Measurements from ENCODE around the gene TET1.
"Not testable (repeated sequence)": the region's sequence is repeated elsewhere in the genome, so short reads cannot be mapped to it uniquely, and the experiment has no call there.

Gene TET1

DNA sequence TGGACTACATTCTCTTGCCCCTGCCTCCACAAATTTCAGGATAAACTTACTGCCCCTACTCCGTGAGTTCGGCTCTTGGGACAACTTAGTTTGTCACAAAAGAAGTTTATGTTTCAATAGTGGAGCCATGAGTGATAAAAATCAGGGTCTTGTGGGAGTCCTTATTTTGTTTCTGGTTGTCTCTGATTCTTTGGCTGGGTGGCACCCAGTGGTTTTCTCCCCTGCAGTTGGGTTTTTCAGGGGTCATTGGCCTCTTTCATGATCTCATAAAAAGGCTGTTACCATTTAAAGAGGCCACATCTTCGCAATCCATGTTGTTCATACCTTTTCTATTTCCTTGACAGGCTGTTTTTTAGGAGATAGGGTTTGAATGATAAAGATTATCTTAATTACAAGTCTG, 5.5 kb downstream of the TET1 start:
- DNase-seq: no peak

DNA sequence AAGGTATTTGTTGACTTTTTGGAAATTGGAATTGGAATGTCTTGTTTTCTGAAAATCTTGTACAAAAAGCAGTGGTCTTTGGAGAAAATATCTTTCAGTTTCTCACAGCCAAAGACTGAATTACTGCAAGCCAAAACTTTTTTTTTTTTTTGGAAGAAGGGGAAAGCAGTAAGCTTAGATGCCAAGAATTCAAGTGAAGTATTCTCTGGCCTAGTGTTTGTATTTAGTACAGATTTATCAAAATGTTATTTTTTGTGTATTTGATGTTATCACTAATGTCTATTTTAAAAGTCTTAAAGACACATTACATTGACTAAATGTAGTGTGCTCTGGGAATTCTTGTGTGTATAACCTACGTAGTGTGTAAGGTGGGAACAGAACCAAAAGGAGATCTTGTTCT, 6.2 kb downstream of the TET1 start:
- no peak for DNase-seq

DNA sequence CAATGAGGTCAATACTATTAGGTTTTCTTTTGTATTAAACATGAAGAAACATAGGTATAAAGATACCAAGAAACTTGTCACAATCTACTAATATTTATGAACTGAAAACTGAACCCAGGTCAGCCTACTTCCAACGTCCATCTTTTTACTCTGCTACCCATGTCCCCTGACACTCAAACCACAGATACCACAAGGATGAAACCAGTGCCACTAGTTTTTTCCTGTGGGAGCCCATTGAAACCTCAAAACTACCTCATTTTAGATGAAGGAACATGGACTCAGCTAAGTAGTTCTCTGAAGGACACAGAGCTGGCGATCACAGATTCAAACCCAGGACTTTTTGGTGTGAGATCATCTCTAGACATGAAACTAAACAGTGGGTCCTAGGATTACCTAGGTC, 6.8 kb downstream of the TET1 start:
- DNase-seq: no peak

DNA sequence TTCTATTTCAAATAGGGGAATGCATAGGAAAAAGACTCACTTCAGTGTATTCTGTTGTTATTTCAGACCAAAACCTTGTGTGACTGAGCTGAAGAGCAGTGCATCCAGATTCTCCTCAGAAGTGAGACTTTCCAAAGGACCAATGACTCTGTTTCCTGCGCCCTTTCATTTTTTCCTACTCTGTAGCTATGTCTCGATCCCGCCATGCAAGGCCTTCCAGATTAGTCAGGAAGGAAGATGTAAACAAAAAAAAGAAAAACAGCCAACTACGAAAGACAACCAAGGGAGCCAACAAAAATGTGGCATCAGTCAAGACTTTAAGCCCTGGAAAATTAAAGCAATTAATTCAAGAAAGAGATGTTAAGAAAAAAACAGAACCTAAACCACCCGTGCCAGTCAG, 12.0 kb downstream of the TET1 start:
- DNase-seq: no peak

DNA sequence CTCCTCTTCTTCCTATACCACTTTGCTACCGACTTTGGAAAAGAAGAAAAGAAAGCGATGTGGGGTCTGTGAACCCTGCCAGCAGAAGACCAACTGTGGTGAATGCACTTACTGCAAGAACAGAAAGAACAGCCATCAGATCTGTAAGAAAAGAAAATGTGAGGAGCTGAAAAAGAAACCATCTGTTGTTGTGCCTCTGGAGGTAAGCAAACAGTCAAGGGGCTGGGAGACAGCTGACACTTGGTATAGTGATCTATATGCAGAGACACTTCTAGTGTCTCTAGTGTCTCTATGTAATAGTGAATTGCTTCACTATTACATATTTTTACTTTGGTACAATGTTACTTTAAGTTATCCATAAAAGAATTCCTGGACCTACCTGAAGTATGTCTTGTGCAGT, 13.9 kb downstream of the TET1 start:
- no peak for DNase-seq

DNA sequence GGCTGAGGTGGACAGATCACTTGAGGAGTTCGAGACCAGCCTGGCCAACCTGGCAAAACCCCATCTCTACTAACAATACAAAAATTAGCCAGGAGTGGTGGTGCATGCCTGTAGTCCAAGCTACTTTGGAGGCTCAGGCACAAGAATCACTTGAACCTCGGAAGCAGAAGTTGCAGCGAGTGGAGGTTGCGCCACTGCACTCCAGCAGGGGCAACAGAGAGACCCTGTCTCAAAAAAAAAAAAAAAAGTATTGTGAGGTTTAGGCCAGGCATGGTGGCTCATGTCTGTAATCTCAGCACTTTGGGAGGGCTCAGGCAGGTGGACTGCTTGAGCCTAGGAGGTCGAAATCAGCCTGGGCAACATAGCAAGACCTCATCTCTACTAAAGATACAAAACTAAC, 16.0 kb downstream of the TET1 start:
- DNase-seq: no peak

DNA sequence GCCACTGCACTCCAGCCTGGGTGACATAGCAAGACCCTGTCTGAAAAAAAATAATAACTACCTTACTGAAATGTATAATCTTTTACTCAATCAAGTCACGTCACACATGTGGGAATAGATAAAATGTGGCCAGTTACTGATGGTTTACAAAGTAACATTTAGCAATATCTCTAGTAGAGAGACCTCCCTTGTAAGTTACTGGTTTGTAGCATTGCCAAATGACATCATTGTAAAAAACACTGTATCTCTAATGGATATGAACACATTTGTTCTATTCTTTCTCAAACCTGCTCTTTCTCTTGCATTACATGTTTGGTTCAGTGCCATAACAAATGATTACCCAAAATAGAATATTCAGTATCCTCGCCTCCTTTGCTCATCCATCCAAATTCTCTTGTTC, 18.8 kb downstream of the TET1 start:
- no peak for DNase-seq

DNA sequence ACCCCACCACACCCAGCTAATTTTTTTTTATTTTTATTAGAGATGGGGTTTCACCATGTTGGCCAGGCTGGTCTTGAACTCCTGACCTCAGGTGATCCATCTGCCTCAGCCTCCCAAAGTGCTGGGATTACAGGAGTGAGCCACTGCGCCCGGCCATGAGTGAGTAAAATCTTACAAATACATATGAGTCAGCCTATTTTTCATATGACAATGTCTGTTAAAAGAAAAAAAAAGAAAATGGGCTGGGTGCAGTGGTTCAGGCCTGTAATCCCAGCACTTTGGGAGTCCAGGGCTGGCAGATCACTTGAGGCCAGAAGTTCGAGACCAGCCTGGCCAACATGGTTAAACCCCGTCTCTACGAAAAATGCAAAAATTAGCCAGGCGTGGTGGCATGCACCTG, 24.1 kb downstream of the TET1 start:
- not testable (repeated sequence) for DNase-seq

DNA sequence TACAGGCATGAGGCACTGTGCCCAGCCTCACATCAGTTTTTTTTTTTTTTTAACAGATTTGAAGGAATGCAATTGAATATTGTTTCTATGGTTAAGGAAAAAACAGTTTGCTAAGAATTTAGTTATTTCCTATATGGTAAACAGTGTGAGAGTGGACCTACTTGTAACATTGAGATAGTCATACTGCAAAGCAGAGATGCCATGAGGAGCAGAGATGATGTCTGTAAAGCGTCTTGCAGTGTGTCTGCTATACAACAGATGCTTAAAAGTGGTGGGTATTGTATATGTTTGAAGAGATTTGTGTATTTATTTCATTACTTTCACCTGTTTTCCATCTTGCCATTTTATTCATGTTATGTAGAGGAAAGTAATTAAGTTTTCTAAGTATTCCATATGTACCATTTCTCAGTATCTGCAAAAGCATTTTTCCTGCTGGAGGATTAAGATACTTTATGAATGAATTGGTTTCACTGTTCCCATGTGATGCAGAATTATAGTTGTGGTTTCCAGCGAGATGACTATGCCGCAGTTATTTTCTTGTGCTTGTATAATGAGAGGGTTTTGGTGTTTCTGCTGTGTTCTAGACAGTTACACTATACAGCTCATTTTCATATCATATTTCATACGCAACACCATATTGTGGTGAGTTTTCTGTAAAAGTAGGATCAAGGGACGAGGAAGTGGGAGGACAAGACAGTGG, 26.6 kb downstream of the TET1 start:
- DNase-seq: no peak

DNA sequence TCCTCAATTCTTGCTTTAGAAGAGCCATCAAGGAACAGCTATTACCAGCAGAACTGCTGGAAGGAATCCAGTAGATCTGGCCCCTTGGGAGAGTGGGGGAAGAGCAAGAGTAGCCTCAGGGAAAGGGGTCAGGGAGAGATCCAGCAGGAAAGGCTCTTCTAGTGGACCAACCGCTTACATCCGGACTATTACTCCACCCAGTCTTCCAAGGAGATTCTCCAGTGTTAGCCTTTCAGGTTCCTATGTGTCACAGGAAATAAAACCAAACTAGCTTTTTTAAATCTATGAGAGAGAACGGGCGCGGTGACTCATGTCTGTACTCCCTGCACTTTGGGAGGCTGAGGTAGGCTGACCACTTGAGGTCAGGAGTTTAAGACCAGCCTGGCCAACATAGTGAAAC, 34.3 kb downstream of the TET1 start:
- no peak for DNase-seq

DNA sequence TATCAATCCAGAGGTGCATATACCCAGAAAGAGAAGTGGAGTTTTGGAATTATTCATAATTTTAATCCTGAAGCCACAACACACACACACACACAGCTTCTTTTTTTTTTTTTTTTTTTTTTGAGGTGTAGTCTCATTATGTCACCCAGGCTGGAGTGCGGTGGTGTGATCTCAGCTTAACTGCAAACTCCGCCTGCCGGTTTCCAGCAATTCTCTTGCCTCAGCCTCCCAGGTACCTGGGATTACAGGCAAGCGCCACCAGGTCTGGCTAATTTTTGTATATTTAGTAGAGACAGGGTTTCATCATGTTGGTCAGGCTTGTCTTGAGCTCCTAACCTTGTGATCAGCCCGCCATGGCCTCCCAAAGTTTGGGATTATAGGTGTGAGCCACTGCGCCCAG, 35.4 kb downstream of the TET1 start:
- no peak for DNase-seq

DNA sequence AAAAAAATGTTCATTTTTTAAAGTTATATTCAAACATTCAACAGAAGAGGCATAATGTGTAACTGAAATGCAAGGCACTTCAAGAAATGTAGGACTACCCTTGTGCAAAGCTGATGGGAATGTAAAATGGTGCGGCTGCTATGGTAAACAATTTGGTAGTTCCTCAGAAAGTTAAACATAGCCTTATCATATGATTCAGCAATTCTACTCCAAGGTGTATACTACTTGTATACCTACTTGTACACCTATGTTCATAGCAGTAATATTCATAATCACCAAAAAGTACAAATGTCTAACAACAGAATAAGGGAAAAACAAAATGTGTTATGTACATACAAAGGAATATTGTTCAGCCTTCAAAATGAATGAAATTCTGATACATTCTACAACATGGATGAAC, 37.3 kb downstream of the TET1 start:
- DNase-seq: no peak

DNA sequence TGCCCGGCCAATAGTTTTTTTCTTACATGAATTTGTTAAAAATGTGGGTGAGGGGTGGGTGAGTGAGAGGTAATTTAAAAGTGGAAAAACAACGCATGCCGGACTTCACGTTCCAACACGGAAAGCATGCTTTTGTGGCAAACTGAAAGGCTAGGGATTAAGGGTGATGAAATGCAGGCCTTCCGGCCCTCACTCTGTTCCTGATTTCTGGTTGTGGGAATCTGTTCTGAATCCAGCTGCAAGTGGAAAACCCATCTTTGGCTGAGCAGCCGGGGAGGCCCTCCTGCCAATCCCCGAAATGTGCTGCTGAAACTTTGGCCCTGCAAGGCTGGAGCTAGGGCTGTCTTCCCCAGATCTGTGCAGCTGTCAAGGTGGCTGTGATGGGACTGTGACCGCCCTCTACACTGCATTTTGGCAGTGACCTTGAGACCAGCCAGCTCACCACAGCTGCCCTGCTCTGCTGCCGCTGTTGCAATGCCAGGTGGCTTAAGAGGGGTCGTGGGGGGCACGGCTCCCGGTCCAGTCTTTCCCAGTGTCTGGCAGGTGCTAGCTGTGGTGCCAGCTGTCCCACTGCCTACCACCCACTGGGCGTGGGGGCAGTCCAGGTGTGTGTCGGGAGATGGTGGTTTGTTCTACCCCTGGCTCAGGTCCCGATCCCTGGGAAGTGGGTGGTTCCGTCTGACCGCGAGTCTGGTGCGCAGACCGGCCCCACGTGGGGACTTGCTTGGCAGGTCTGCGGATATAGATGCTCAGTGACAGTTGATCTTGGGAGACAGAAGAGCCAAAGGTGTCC, 39.0 kb downstream of the TET1 start:
- DNase-seq: no peak

DNA sequence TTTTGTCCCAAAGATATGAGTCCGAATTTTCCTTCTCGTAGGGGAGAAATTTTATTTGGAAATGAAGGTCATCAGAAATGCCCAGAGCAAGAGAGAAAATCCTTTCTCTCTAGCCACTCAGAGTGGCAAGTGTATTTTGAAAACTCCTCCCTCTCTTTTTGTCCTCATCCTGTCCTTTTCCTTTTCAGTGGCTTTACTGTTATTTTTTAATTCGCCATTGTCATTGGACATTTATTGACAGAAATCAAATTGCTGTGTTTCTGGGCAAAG, 39.6 kb downstream of the TET1 start:
- DNase-seq: no peak

DNA sequence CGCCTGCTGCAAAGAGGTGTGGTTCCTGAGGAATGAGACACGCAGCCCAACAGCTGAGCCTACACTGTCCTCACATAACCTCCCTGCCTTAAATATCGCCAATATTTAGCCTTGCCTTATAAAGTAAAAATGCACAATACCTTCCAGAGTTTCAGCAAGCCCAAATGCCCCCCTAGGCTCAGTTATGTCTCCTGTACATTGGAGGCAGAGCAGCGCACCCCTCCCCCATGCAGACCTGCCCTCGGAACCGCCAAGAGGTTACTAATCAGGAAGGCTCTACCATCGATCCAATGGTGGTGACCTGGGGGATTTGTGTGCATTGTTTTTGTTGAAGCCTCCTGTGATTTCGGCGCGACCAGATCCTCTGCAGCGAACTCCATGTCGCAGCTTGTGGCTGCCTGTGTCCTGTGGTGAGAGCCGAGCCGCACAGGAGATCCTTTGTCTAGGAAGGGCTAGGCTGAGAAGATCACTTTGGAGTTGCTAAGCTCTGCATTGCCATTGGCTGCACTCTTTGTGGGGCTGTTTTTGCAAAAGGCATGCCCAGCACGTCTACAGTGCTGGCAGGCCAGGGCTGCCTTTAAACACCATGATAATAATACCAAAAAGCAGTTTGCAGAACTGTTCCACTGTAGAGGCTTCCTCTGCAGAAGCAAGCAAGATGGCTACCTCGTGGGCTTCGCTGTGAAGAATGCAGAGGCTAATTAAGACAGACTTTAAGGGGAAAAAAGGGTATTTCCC, 40.1 kb downstream of the TET1 start:
- DNase-seq: peak; percentile 52 to 55

DNA sequence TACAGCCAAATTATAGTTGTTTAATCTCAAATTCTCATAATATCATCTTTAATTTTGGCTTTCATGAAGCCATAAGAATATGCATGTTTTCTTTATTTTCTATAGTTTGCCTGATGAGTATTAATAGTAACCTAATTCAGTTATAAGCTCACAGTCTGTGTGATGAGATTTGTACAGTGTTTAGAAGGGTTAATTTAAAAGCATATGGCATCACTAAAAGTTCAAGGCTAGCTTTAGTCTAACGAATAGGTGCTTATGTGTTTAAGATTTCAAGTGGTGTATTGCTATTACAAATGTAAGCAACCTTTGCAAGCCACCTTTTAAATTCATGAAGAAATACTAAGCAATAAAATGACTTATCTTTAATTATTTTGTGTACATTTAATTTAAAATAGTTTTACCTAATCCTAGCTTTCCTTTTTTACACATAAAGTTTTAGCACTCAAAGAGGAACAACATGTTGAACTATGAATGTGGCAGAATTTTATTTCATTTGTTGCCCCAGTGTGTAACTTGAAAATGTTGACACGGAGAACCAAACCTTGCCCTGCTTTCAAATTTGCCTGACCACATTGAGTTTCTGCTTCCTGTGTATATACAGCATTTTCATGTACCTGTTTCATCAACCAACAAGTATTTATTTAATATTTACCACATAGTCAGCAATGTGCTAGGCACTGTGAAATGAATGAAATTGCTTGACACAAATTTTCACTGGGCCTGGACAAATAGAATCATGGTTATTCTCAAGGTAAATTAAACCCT, 41.5 kb downstream of the TET1 start:
- DNase-seq: no peak

DNA sequence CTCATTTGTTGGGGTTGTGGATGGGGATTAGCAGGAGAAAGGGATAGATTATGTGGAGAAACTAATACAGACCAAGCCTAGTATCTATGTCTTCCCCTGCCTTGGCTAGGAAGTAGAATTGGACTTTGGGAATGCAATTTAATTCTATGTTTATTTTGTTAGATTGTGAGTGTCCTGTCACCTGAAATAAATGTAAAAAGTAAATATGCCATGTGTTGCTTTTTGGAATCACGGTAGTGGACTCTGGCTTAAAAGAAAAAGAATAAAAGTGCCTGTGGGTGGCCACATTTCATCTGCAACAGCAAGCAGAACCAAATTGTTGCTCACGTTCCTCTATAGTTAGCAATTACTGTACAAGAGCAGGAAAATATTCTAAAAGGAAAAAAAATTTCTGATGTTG, 42.3 kb downstream of the TET1 start:
- DNase-seq: no peak

DNA sequence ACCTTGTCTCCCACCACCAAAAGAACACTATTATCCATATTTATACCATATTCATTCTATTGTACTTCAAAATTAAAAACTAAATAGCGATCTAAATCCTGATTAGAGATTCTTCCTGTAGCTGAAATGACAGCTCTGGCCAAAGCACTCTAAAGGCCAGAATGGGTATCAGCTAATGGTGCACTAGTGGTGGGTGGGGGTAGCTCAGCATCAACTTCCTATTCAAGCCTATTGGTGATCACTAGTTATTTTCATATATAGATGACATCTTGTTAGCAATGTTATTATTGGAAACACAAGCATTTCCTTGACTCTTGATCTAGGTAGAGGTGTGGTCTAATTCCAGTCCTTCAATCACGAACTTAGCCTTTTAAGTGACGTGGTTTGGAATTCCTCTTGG, 43.6 kb downstream of the TET1 start:
- no peak for DNase-seq

DNA sequence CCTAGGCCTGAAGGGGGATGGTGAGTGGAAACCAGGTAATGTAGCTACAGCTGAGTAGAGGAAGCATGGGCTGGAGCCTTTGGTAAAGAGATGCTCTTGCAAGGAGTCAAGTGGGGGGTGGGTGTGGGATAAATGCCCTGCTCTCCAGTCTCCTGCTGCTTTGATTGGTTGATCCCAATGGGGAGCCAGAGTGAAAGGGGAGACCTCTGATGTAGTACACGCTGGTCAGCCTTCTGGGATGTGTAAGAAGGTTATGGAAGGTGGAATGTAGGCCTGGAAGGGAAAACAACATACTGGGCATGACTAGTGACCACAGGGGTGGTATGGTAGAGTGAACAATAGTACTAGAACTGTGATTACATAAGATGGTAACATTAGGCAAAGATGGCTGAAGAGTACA, 44.3 kb downstream of the TET1 start:
- no peak for DNase-seq

DNA sequence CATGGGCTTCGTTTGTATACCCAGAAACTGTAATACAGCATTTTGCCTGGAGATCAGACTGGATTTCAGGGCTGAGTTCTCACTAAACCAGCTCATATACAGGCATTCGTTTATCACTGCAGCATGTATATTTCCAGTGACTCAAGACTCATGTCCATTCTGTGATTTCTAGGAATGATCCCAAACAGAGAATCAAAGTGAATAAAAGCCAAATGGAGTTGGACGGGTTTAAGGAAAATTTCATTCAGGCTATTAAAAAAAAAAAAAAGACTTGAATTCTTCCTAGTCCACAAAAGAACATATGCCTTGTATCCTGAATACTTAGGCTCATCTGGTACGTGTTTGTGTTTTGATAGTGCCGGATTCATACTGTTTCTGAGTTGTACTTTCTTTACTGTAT, 46.8 kb downstream of the TET1 start:
- DNase-seq: no peak

DNA sequence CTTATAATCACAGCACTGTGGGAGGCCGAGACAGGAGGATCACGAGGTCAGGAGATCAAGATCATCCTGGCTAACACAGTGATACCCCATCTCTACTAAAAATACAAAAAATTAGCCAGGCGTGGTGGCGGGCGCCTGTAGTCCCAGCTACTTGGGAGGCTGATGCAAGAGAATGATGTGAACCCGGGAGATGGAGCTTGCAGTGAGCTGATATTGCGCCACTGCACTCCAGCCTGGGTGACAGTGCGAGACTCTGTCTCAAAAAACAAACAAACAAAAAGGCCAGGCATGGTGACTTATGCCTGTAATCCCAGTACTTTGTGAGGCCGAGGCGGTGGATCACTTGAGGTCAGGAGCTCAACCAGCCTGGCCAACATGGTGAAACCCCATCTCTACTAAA, 49.9 kb downstream of the TET1 start:
- not testable (repeated sequence) for DNase-seq

DNA sequence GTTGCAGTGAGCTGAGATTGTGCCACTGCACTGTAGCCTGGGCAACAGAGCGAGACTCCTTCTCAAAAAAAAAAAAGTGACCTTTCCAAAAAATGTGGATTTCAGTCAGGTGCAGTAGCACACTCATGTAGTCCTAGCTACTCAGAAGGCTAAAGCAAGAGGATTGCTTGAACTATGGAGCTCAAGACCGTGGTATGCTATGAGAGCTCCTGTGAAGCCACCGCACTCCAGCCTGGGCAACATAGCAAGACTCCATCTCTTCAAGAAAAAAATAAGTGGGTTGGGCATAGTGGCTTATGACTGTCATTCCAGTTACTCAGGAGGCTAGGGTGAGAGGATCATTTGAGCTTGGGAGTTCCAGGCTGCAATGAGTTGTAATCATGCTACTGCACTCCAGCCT, 51.1 kb downstream of the TET1 start:
- DNase-seq: no peak

DNA sequence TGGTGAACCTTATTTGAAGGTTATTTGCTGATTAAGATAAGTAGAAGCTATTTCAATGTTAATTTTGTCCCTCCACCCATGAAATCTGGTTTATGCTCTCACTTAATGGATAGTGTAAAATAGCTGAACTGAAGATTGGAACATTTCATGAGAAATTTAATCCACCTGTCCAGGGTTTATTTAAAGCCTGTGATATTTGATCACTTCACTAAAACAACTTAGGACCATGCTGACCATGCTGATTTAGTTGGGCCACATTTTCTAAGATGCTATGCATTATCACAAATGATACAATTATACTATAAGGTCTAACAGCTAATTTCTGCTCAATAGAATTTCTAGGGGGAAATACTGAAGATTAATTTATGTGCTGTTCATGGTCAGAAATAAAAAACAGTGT, 53.8 kb downstream of the TET1 start:
- DNase-seq: not testable (repeated sequence)

DNA sequence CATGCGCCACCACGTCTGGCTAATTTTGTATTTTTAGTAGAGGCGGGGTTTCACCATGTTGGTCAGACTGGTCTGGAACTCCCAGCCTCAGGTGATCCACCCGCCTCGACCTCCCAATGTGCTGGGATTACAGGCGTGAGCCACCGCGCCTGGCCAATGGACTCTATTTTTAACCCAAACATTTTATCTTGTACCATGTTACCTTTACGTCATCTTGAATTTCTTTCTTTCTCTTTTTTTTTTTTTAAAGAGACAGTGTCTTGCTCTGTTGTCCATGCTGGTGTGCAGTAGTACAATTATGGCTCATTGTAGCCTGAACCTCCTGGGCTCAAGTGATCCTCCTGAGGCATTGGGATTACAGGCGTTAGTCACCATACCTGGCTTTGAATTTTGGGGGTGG, 57.6 kb downstream of the TET1 start:
- DNase-seq: not testable (repeated sequence)
